Ovary (tissue), 9 donors: Measurements from ENCODE around the gene MAFB. TPM values are rescaled to one million over a fixed set of nuclear protein-coding genes. Genes with fewer than 3 reads are reported as not detected.

ENCODE experiments used
- DNase-seq, 5 donors: peaks; one replicate each; pipeline ENCODE4 v3.0.0-alpha.2; 2019 to 2020
- H3K27ac ChIP-seq, 2 donors: fragments of 200-600 bp; one replicate each; pipeline versions ENCODE4 v1.5.1 to v1.8.0; 2019 to 2022
- H3K27me3 ChIP-seq: fragments of 200-600 bp; one replicate; pipeline ENCODE4 v1.8.0; 2022
- H3K36me3 ChIP-seq: fragments of 200-600 bp; sonication (generic); one replicate; pipeline ENCODE4 v1.5.1; 2019
- H3K4me1 ChIP-seq: one replicate; pipeline ENCODE4 v1.8.1; 2013; ENCODE audit warnings: mild to moderate bottlenecking, moderate library complexity; ENCODE audit not compliant: insufficient read depth
- H3K4me3 ChIP-seq: fragments of 200-600 bp; sonication (generic); one replicate; pipeline ENCODE4 v1.5.1; 2017
- H3K9me3 ChIP-seq, 2 donors: fragments of 200-600 bp in 1 of 2; sonication (generic) in 1 of 2; one replicate each; pipeline versions ENCODE4 v1.5.1 to v1.8.1; 2013 to 2019; ENCODE audit warnings: mild to moderate bottlenecking in 1 of 2, moderate library complexity in 1 of 2
- EP300 ChIP-seq: sonication (generic); formaldehyde crosslinking; IDR thresholded peaks from one replicate; pipeline ENCODE4 v1.6.1; 2017; ENCODE audit warnings: antibody characterized with exemption
- POLR2A ChIP-seq: fragments of 450-650 bp; IDR thresholded peaks from one replicate; pipeline ENCODE4 v1.6.1; 2017; ENCODE audit warnings: antibody characterized with exemption, mild to moderate bottlenecking, moderate library complexity
- WGBS, 3 donors: extraction: QIAGEN DNeasy Blood & Tissue Kit in 1 of 3; methylation state at CpG; one replicate each; pipeline versions ENCODE4 v1.1.5 to v1.1.7; 2013 to 2017; 5-methylcytosine and 5-hydroxymethylcytosine counted together
- intact Hi-C, 4 donors: fragments of 100-400 bp; cut with DNase I; formaldehyde crosslinking; loops; one replicate each; pipeline versions ENCODE4 v1.11.0 to v1.15.1; 2022 to 2023
- polyA plus RNA-seq, 2 donors: library from polyadenylated mRNA; stranded (reverse); fragments of 200-250 nt in 1 of 2; fragments of 350-450 nt in 1 of 2; fragmentation: Illumina TruSeq in 1 of 2; extraction: RNeasy Lipid Tissue Mini Kit (QIAGEN cat#74804) in 1 of 2; gene quantifications; one replicate each; pipeline ENCODE4 v1.2.3, GENCODE V29; 2013 to 2014
- total RNA-seq, 7 donors: library from RNA; depleted of rRNA in 2 of 7; stranded (reverse); fragments of >200 nt in 2 of 7; fragmentation: NEBNext Ultra II Directional in 3 of 7; extraction: Animal tissue kit (Norgen Biotek cat#: 25700) in 3 of 7; gene quantifications; one replicate each; pipeline versions ENCODE4 v1.1.0 to v1.2.4, GENCODE V29; 2016 to 2023
- TF ChIP-seq, protein P1 (sequence below), 3 donors: fragments of 450-650 bp in 2 of 3; fragments of 200-600 bp in 1 of 3; IDR thresholded peaks; one replicate each; pipeline versions ENCODE4 v1.5.1 to v1.8.0; 2016 to 2022; ENCODE audit warnings: antibody characterized with exemption in 3 of 3, mild to moderate bottlenecking in 1 of 3
- donor health status: DM: no; HTN: no; CAD: no; lungs with moderate emphysema.
- donor health status: DM: no; HTN: no; CAD: no.
- donor health status: Bipolar disorder and iron deficiency.
- donor health status: DM: yes; HTN: yes; CAD: no.
- donor health status: DM: no; HTN: no; CAD: no.
- donor health status: DM: yes; HTN: yes; CAD: no.

The MAFB gene
- total and polyA plus RNA-seq, 9 donors = 6.9 to 29.4 (median 11.9) TPM

DNA sequence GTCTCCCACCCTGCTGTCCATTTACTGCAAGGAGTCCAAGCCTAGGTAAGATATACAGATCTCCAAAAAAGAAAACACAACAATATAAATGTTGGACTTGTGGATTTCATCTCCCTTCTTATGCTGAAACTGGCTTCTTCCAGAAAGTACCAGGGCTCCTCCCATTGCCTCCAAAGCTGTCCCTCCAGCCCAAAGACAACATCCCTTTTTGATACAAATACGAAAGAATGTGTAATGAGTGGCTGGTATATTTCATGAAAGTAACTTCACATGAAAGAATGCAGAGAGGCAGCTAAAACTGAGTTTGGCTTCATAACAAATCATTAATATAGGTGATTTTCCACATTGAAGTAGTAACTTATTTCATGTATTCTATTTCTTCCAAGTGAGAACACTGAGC lies 7.9 kb downstream of the MAFB start:
- Histone ChIP-seq H3K4me1 (peaks cover 2% of the 10 kb centered on the region), H3K27ac (no peak overlapping the region), H3K4me3 (no peak overlapping the region), H3K36me3 (no peaks in the 10 kb centered on the region), H3K9me3 (no peaks in the 10 kb centered on the region), H3K27me3 (no peaks in the 10 kb centered on the region)
- intact Hi-C loops = loop anchor here in 2 of 4 donors (5.0 to 10.0 kb wide), 2 partner anchors 271 to 796 kb away; no protein-coding TSS in a partner anchor
- DNase-seq = no peak
- TF ChIP-seq EP300 (no peak), POLR2A (no peak)
- TF ChIP-seq, protein P1, sequence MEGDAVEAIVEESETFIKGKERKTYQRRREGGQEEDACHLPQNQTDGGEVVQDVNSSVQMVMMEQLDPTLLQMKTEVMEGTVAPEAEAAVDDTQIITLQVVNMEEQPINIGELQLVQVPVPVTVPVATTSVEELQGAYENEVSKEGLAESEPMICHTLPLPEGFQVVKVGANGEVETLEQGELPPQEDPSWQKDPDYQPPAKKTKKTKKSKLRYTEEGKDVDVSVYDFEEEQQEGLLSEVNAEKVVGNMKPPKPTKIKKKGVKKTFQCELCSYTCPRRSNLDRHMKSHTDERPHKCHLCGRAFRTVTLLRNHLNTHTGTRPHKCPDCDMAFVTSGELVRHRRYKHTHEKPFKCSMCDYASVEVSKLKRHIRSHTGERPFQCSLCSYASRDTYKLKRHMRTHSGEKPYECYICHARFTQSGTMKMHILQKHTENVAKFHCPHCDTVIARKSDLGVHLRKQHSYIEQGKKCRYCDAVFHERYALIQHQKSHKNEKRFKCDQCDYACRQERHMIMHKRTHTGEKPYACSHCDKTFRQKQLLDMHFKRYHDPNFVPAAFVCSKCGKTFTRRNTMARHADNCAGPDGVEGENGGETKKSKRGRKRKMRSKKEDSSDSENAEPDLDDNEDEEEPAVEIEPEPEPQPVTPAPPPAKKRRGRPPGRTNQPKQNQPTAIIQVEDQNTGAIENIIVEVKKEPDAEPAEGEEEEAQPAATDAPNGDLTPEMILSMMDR (IDR thresholded peaks at IDR 0.05) = no peak
- 70 to 93% (median 75%) methylated on average over 1 of the region's 1 CpG for WGBS, 3 donors

DNA sequence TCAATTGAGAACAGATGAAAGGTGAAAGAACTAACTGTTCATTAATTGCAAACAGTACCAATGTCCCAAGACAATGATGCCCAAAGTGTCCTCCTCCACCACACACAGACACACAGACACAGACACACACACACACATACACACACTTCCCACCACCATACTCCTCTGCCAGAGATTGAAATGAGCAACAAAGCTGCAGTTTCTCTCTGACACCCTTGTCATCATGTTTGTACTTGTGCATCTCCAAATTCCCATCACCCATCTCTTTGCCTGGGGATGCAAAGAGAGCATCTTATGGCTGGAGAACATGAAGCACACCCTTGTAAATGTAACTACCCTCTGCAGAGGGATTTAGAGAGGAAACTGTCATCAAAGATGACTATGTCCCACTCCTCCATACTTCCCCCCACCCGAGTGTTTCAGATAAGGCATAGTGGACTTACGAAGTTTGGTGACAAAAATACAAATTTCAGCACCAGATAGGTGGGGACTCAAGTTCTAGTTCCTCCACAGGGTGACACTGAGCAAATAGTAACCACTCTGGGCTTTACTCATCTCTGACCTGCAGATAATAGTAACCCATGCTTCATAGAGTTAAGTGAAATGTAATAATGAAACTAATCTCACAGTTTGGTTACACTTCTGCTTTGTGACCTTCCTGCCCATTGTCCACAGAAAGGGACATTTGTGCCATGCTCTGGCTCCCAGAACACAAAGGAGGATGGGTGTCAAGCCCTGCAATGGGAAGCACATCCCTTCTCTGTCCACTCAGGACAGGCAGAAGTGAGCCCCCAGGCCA lies 8.7 kb downstream of the MAFB start:
- TF ChIP-seq POLR2A (no peak), EP300 (no peak)
- TF ChIP-seq, protein P1 (IDR thresholded peaks at IDR 0.05) = no peak
- Histone ChIP-seq H3K9me3 (no peaks in the 10 kb centered on the region), H3K27me3 (no peaks in the 10 kb centered on the region), H3K4me3 (no peak overlapping the region), H3K27ac (no peak overlapping the region), H3K36me3 (no peaks in the 10 kb centered on the region), H3K4me1 (peaks cover 2% of the 10 kb centered on the region)
- intact Hi-C loops = loop anchor here in 2 of 4 donors (5.0 to 10.0 kb wide), 2 partner anchors 272 to 796 kb away; no protein-coding TSS in a partner anchor
- no peak for DNase-seq
- 86 to 88% (median 86%) methylated on average over 2 of the region's 2 CpGs for WGBS, 3 donors

DNA sequence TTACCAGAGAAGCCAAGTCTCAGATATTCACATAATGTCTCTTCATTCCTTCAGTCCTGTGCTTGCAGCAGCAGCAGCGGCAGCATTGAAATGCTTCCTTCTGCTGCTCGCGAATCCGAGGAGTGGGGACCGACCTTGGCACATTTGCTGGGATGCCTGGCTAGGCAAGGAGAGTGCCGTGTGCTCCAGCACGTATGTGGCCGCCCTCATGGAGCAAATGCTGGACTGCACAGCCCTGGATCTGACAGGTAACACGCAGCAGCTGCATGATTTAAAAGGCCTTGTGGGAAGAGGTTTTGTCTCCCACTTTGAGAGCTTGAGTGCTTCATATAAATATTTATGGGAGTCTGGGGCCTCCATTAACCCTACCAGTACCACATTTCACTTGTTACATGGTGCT lies 9.9 kb downstream of the MAFB start:
- WGBS, 3 donors = 34 to 53% (median 40%) methylated on average over 9 of the region's 9 CpGs
- no peaks in the 10 kb centered on the region for H3K27me3 ChIP-seq
- no peaks in the 10 kb centered on the region for H3K36me3 ChIP-seq
- intact Hi-C loops = no loop called here
- no peak overlapping the region for H3K4me3 ChIP-seq
- peaks cover 2% of the 10 kb centered on the region for H3K4me1 ChIP-seq
- TF ChIP-seq POLR2A = no peak
- no peak for TF ChIP-seq EP300
- TF ChIP-seq, protein P1 (IDR thresholded peaks at IDR 0.05) = no peak
- H3K9me3 ChIP-seq = no peaks in the 10 kb centered on the region
- no peak for DNase-seq
- no peak overlapping the region for H3K27ac ChIP-seq

DNA sequence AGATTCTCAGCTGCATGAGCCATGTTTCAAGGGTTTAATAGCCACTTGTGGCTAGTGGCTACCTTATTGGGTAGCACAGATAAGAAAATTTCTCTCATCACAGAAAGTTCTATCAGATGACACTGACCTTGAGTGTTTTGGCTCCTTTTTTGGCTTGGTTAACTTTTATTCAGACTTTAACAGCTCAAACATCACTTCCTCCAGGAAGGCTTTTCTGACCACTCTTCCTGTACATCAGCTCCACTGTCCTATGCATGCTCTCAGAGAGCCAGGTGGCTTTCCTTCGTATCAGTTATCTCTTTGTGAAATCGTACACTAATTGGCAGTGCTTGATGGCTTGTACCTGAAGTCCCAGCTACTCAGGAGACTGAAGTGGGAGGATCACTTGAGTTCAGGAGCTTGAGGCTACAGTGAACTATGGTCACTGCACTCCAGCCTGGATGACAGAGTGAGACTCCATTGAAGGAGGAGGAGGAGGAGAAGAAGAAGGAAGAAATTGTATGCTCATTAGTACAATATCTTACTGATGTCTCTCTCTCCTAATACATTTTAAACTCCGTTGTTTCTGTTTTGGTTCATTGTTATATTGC lies 10.7 kb downstream of the MAFB start:
- intact Hi-C loops = no loop called here
- WGBS, 3 donors = 57 to 67% (median 64%) methylated on average over 3 of the region's 3 CpGs
- no peaks in the 10 kb centered on the region for H3K9me3 ChIP-seq
- no peaks in the 10 kb centered on the region for H3K27me3 ChIP-seq
- H3K36me3 ChIP-seq = no peaks in the 10 kb centered on the region
- H3K4me3 ChIP-seq = no peak overlapping the region
- TF ChIP-seq, protein P1 (IDR thresholded peaks at IDR 0.05) = no peak
- H3K4me1 ChIP-seq = peaks cover 2% of the 10 kb centered on the region
- no peak for DNase-seq
- H3K27ac ChIP-seq = no peak overlapping the region
